HT-29 (cell line): Measurements from ENCODE around the gene KCNJ5. TPM values are rescaled to one million over a fixed set of nuclear protein-coding genes. Genes with fewer than 3 reads are reported as not detected.

ENCODE experiments used
- DNase-seq: peaks from one replicate; pipeline ENCODE4 v3.0.0-alpha.2; 2015; ENCODE audit warnings: low spot score
- total RNA-seq: library from RNA; depleted of rRNA; stranded (reverse); fragments of >200 nt; shearing (Covaris generic); gene quantifications from 2 replicates; pipeline ENCODE4 v1.2.3, GENCODE V29; 2014; rRNA removed

The KCNJ5 gene
- not detected in 2 replicates for total RNA-seq

GRCh38 chr11:128890543-128891368 lies at the start of gene KCNJ5:
Gene KCNJ5 (plus strand): TSS chr11:128891356. CDS start chr11:128911274, 19,918 bp downstream.
- peak; percentile 55 for DNase-seq

DNA sequence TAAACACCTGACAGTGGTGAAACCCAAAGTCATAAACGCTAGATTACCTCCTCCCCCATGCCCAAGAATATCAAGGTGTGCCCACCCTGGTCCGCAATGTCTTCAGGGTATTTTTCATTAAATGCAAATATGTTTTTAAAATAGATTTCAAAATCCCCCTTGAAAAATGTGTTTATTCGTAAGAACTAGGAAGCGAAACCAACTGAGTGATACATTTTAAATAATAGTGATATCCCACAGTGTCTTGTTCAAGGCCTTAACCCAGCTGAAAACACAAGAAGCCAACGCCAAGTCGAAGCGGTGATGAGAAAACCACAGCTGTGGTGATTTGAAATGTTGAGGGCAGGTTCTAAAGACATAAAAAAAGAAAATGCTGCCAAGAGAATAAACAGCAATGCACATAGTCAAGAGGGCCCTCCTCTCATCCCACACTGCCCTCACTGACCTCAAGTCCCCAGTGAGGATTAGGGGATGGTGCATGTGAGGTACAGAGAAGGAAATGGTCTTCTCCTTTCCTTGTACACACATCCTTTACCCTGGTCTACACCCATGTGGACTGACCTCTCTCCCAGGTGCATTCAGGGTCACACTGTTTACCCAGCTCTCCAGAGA lies 49.6 kb upstream of the KCNJ5 start:
- DNase-seq, result no peak

DNA sequence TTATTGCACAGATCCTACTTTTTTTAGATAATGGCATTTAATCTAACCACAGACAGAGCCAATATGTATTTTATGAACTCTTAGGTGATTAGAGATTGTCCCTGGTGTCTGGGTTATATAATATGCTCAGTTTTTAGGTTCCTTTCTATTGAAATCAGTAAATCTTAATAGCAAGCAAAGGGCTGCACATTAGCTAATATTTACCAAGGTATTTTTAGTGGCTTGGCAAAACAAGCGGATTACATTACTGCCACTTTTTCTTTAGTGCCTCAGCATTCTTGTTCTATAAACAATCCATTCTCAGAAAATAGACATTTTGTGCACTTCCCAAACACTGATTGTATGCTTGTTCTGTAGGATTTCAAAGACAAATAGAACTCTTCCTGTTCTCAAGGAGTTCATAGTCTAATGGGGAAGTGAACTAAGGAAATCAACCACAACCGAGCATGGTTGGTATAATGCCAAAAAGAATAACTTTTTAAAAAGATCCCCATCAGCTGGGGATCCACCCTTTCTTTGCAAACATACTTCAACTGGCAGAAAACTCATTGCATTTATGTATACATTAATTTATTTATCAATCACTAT lies 47.9 kb upstream of the KCNJ5 start:
- no peak for DNase-seq

DNA sequence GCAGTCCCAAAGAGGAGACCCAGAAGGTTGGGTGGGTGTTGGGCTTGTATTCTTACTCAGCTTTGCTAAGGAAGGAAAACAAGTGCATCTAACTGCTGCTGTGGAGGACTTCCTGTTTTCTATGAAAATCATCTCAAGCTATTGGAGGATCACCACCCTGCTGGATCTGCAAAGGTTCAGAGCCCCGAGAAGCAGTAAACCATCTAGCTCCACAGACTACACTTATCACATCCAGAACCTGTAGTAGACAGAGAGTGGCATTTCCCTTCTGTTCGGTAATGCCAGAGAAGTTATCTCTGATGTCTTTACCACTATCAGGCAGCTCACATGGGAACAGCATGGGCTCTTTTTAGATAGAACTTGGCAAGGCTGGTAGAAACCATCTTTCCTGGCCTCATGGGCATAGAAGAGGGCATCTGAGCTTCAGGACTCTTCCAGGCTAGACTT lies 45.8 kb upstream of the KCNJ5 start:
- DNase-seq, result no peak

GRCh38 chr11:128846985-128847384 lies 44.2 kb upstream of the KCNJ5 start:
- DNase-seq, result no peak

GRCh38 chr11:128848815-128849455 lies 42.2 kb upstream of the KCNJ5 start:
- peak; percentile 76 for DNase-seq

- no peak for DNase-seq
Measured at GRCh38 chr11:128852327-128853023, 38.7 kb upstream of the KCNJ5 start.

DNA sequence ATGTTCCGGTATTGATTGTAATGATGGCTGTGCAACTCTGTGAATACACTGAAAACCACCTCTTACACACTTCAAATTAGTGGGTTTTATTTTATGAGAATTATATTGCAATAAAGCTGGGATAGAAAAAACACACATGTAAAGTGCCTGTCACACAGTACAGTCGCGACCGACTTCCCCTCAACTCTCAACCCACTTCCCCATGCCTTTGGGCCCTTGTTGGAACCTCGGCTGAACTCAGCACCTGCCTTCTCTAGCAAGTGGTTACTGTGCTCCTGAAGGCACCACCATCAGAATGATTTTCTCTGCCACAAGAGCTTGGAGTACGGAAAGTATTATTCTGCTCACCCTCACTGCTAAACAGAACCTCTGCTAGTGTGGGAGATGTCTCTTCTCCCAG lies 37.6 kb upstream of the KCNJ5 start:
- DNase-seq, result no peak

- DNase-seq, result no peak
Measured at GRCh38 chr11:128854841-128855240, 36.3 kb upstream of the KCNJ5 start.

DNA sequence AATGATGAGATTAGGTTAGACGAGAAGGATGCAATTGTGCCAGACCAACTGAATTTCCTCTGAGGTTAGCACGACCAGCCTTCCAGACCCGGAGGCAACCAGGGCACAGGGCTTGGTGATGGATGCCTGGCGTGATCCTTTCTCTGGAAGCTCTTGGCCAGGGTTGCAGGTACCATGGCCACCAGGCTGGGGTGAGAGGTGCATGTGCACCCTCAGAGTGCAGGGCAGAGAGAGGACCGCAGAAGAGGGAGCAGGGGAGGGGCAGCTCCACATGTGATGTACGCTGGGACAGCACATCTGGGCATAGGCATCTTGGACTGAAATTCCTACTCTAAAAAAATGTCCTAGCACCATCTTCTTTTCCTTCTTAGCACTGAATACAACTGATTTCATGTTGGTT lies 34.9 kb upstream of the KCNJ5 start:
- no peak for DNase-seq

GRCh38 chr11:128857341-128857740 lies 33.8 kb upstream of the KCNJ5 start:
- DNase-seq, result no peak

- peak; percentile 78 for DNase-seq
Measured at GRCh38 chr11:128859563-128860441, 31.4 kb upstream of the KCNJ5 start.

DNA sequence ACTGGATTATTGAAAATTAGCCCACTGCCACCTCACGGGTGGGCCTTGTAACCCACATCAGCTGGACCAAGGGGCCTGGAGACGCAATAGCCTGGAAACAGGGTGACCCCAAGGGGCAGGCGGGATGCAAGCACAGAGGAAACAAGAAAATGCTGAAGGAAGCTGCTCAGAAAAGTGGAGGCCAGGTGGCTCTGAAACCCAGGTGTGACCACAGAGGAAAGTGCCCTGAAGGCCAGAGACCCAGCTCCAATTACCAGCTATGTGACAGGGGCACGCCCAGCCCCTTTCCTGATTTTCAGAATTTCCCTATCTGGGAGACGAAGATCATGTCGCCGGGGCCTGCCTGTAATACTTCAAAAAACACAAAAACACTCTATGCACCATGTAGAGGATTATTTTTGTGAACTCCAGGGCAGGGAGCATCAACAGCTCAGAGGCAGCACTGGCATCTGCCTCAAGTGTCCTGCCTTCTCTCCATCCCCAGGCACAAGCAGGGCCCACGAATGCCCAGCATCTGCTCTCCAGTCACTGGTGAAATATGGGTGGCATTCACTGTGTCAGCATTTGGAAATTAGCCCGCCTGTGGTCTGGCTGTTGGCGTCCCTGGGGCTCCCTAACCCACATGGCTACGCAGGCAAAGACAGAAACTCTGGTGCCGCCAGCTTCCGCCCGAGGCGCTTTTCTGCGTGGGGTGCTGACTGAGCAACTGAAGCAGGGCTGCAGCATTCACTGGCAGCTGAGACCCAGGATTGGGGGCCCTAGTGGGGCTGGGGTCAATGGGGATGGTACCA lies 30.4 kb upstream of the KCNJ5 start:
- DNase-seq, result no peak

DNA sequence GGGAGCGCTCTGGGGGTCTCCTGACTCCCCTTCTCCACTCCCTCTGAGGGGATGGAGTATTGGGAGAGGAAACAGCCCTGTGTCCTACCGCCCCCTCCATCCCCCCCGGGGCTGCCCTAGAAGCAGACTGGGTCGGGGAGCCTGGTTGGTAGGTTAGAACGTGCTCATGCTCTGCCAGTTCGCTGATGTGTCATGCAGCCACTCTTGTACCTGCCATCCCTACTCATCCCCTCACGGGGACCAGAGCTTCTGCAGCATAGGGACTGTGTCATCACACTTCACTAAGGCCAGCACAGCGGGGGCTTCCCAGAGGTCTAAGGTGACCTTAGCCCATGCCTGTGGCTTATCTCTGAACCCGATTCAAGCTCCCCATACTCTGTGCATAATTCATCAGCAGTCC lies 28.8 kb upstream of the KCNJ5 start:
- DNase-seq, result no peak

DNA sequence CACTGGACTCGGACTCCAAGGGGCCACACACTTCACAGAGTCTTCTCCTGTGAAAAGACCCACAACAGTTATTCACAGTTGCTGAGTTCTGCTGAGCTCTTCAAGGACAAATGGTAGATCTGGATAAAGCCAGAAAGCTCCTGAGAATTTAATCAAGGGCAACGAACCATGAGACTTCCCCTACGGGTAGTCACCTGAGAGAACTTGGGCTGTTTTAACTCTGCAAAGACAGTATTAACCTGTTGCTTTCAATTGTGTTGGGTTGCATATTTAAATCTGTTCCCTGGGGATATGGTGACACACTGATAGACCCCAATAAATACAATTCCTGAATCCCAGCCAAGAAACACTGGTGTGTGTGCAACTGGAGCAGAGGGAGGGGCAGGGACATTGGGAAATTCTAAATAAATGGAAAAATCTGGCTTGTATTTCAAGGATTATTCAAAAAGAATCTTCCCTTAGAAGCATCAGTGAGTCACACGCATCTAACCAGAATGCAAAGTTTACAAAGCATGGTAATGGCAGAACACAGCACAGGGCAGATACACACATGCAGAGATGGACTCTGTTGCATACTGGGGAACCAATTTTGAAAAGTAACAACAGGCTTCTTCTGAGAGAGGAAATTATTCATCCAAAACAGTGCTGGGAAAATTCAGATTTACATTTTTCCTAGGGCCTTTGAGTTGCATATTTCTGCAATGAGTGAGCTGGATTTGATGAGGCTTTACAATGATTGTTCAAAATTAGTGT lies 28.1 kb upstream of the KCNJ5 start:
- no peak for DNase-seq

DNA sequence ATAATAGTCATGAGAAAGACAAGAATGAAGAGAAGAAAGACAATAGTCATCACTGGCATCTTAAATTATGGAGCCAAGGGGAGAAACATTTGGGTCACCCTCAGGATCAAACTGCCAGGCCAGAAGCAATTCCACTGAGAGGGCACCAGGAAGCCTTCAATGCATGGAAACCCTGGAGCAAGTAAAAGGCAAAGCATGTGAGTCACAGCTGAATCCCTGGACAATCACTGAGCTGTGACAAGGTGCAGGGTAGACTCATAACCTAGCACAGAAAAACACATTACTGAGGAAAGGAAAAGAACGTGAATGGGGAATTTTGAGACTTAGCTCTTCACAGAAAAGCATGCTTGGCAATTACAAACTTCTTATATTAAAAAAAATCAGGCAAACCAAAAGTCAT lies 25.7 kb upstream of the KCNJ5 start:
- no peak for DNase-seq

- DNase-seq, result no peak
Measured at GRCh38 chr11:128867277-128867676, 23.9 kb upstream of the KCNJ5 start, which contains the start of gene KCNJ1. Gene KCNJ1 (minus strand): TSS chr11:128867296. CDS start chr11:128840243, 27,053 bp downstream.

DNA sequence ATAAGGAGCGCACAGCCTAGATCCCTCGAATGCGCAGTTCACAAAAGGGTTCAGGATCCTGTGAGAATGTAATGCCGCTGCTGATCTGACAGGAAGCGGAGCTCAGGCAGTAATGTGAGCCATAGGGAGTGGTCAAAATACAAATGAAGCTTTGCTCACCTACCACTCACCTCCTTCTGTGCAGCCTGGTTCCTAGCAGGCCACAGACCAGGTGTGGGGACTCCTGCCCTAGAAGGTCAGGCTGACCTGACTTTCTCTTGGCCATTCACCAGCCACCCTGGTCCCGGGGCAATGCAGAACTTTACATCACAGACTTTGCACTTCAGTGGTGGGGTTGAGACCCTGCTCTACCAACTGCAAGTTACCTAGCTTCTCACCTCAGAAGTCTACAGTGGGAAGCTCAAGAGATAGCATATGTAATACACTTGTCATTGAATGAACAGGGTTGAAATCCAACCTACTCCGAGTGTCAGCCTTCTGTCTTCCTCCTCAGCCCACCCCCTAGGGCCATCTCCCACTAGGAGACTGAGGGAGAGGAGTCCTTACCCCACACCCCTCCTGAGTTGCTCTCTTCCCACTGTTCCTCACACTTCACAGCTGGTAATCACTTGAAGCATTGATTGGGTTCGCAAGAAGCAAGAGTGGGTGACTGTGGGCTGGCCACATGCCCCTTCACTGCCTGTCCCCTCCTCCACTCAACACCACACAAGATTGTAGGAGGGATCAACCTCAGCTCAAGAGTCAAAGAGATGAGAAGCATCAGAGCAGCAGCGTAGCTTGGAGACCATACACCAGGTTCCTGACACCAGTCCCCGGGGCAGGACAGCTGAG lies 22.1 kb upstream of the KCNJ5 start:
- DNase-seq, result no peak
